ENCODE data around the gene GNRH2. TPM values are rescaled to one million over a fixed set of nuclear protein-coding genes. Genes with fewer than 3 reads are reported as not detected.
A peak's percentile ranks its signal among the peaks of the same experiment; 100 is the strongest.

The GNRH2 gene
- total RNA-seq, 1 donor from 2014 or later: 0.37 TPM

DNA sequence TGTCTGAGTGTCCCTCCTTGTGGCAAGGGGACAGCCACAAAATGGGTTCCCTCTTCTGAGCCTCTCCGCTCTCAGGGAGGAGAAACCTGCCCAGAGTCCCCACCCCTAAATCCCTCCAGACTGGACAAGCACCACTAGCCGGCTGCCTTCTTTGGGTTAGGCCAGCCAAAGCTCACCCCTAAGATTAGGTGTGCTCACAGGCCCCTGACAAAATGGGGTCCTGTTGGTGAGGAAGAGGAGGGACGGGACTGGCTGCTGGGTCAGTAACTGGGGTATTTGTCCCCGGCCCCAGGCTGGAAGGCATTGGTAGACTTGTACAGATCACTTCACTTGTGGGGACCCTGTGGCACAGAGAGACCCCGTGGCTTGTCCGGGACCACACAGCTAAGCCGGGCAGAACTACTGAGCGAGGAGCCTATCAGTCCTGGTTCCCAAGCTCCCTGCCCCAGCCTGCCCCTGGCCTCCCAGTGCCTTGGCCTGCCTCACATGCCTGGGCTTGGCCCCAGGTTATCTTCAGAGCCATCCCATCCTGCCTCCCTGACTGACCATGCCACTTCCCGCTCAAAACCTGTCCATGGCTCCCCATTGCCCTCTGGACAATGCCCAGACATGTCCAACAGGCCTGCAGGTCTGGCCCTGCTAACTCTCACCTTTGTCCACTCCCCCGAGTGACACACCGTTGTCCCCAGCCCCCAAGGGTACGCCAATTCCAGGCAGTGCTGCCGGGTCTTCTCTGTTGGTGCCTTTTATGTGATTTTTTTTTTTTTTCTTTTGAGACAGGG lies 51.6 kb downstream of the GNRH2 start:
- H2AFZ ChIP-seq (replicated peaks): peak overlapping the region; percentile 40
- Mint-ChIP-seq H3K4me1 (no peaks in the 10 kb centered on the region), H3K27me3 (ENCODE audit: insufficient read depth, low read depth) (peaks cover 4% of the 10 kb centered on the region), H3K27ac (peak overlapping the region; percentile 42), H3K36me3 (no peaks in the 10 kb centered on the region), H3K4me3 (peak overlapping the region; percentile 23), H3K9me3 (no peaks in the 10 kb centered on the region)
- DNase-seq (ENCODE audit: low spot score): no peak
- no peaks in the 10 kb centered on the region for H3K36me3 ChIP-seq
- no peak overlapping the region for H3K4me3 ChIP-seq
- no peak overlapping the region for H3K4me2 ChIP-seq
- no peaks in the 10 kb centered on the region for H3K79me2 ChIP-seq (ENCODE audit: low read depth)
- H3K27me3 ChIP-seq: peaks cover 38% of the 10 kb centered on the region
- no peaks in the 10 kb centered on the region for H3K4me1 ChIP-seq
- no peaks in the 10 kb centered on the region for H3K9me3 ChIP-seq (ENCODE audit: low read depth)
- no peaks in the 10 kb centered on the region for H3F3A ChIP-seq (ENCODE audit: low read depth)
- TF ChIP-seq EZH2phosphoT487 (IDR thresholded peaks at IDR 0.05) (no peak), EZH2 (IDR thresholded peaks at IDR 0.05) (no peak)
- TF ChIP-seq, protein P1, sequence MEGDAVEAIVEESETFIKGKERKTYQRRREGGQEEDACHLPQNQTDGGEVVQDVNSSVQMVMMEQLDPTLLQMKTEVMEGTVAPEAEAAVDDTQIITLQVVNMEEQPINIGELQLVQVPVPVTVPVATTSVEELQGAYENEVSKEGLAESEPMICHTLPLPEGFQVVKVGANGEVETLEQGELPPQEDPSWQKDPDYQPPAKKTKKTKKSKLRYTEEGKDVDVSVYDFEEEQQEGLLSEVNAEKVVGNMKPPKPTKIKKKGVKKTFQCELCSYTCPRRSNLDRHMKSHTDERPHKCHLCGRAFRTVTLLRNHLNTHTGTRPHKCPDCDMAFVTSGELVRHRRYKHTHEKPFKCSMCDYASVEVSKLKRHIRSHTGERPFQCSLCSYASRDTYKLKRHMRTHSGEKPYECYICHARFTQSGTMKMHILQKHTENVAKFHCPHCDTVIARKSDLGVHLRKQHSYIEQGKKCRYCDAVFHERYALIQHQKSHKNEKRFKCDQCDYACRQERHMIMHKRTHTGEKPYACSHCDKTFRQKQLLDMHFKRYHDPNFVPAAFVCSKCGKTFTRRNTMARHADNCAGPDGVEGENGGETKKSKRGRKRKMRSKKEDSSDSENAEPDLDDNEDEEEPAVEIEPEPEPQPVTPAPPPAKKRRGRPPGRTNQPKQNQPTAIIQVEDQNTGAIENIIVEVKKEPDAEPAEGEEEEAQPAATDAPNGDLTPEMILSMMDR (IDR thresholded peaks at IDR 0.05): no peak
- no peaks in the 10 kb centered on the region for H4K20me1 ChIP-seq (ENCODE audit: low read depth)
- H3K27ac ChIP-seq: no peak overlapping the region
- H3K9ac ChIP-seq: no peak overlapping the region

Other genes starting within 250 kb of the GNRH2 start
- 76.3 and 169 TPM in 2 replicates for gene CPXM1, start 243.0 kb upstream of the GNRH2 start, total RNA-seq (ENCODE audit: low replicate concordance)
- not detected in 2 replicates for gene C20orf141, start 228.6 kb upstream of the GNRH2 start, total RNA-seq (ENCODE audit: low replicate concordance)
- gene TMEM239, start 227.3 kb upstream of the GNRH2 start, total RNA-seq (ENCODE audit: low replicate concordance): not detected in 2 replicates
- 14.6 and 53.1 TPM in 2 replicates for gene PCED1A, start 203.0 kb upstream of the GNRH2 start, total RNA-seq (ENCODE audit: low replicate concordance)
- 27.6 and 39.6 TPM in 2 replicates for gene VPS16, start 202.9 kb upstream of the GNRH2 start, total RNA-seq (ENCODE audit: low replicate concordance)
- gene PTPRA, start 170.1 kb upstream of the GNRH2 start, total RNA-seq (ENCODE audit: low replicate concordance): 77.7 and 89.4 TPM in 2 replicates
- gene MRPS26, start 2.4 kb downstream of the GNRH2 start, total RNA-seq (ENCODE audit: low replicate concordance): 37.0 and 71.8 TPM in 2 replicates
- gene OXT, start 28.0 kb downstream of the GNRH2 start, total RNA-seq (ENCODE audit: low replicate concordance): not detected in 2 replicates
- gene AVP, start 41.1 kb downstream of the GNRH2 start, total RNA-seq (ENCODE audit: low replicate concordance): not detected in 2 replicates
- 13.2 and 17.7 TPM in 2 replicates for gene FASTKD5, start 116.2 kb downstream of the GNRH2 start, total RNA-seq (ENCODE audit: low replicate concordance)
- gene UBOX5, start 116.2 kb downstream of the GNRH2 start, total RNA-seq (ENCODE audit: low replicate concordance): 3.7 and 6.2 TPM in 2 replicates
- 3.7 and 12.5 TPM in 2 replicates for gene LZTS3, start 129.9 kb downstream of the GNRH2 start, total RNA-seq (ENCODE audit: low replicate concordance)
- gene DDRGK1, start 161.1 kb downstream of the GNRH2 start, total RNA-seq (ENCODE audit: low replicate concordance): 27.9 and 58.4 TPM in 2 replicates
- 18.2 and 27.7 TPM in 2 replicates for gene ITPA, start 165.9 kb downstream of the GNRH2 start, total RNA-seq (ENCODE audit: low replicate concordance)
- gene SLC4A11, start 195.6 kb downstream of the GNRH2 start, total RNA-seq (ENCODE audit: low replicate concordance): 0.95 and 3.4 TPM in 2 replicates

Data from neural progenitor cell (in vitro differentiated cells).